Measurements from ENCODE around the gene SLC9A9. TPM values are rescaled to one million over a fixed set of nuclear protein-coding genes. Genes with fewer than 3 reads are reported as not detected.

SLC9A9 gene
- total and polyA plus RNA-seq, 4 donors = 3.3 to 15.0 (median 6.1) TPM

DNA sequence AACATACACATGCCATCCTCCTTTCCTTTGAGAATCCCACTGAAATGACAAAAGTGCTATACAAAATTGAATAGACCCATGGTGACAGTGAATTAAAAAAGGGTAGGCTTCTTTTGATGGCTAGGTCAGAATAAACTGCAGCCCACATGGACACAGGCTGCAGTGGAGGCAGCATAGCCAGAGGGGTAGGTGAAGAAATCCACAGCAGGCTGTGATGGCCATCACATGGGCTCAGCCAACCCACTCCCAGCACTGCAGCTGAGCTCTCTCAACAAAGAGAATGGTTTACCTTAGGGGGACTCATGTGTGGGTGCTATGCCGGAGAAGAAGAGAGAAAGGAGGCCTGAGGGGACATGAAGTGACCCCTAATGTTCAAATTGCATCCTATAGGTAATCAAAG is 397.6 kb downstream of the SLC9A9 start:
- Histone ChIP-seq H3K36me3 (ENCODE audit: control insufficient read depth in 4 of 4, insufficient read depth in 3 of 4, low read depth in 1 of 4, low read length in 3 of 4) (no peaks in the 10 kb centered on the region), H3K4me3 (ENCODE audit: low read depth in 1 of 3, low read length in 3 of 3) (no peak overlapping the region), H3K27ac (ENCODE audit: low read depth in 1 of 2, low read length in 2 of 2) (no peak overlapping the region), H3K9ac (ENCODE audit: low read depth in 1 of 2, low read length in 2 of 2) (no peak overlapping the region), H3K27me3 (ENCODE audit: control insufficient read depth in 4 of 4, insufficient read depth in 4 of 4, low read length in 3 of 4) (no peaks in the 10 kb centered on the region), H3K9me3 (ENCODE audit: control insufficient read depth in 4 of 4, low read length in 3 of 4) (peaks cover 0 to 3% (median 0%) of the 10 kb centered on the region in 4 donors), H3K4me1 (ENCODE audit: control insufficient read depth in 4 of 4, insufficient read depth in 4 of 4, low read length in 3 of 4) (no peaks in the 10 kb centered on the region)
- 79% methylated on average over 1 of the region's 1 CpG for WGBS
- no peak for DNase-seq (ENCODE audit: low spot score)
- TF ChIP-seq HNF4A (conservative IDR thresholded peaks at IDR 0.05) (no peak), FOXA1 (IDR thresholded peaks at IDR 0.05) (no peak), EGR1 (IDR thresholded peaks at IDR 0.05; ENCODE audit: low read depth in 2 of 2) (no peak), SP1 (IDR thresholded peaks at IDR 0.05) (no peak), NR2F2 (IDR thresholded peaks at IDR 0.05) (no peak), RXRA (IDR thresholded peaks at IDR 0.05) (no peak), HNF4G (IDR thresholded peaks at IDR 0.05) (no peak), GABPA (IDR thresholded peaks at IDR 0.05 in 1 of 2, conservative IDR thresholded peaks at IDR 0.05 in 1 of 2) (no peak), FOXA2 (IDR thresholded peaks at IDR 0.05) (no peak), RAD21 (IDR thresholded peaks at IDR 0.05) (no peak), YY1 (IDR thresholded peaks at IDR 0.05) (no peak), JUND (IDR thresholded peaks at IDR 0.05) (no peak)
- TF ChIP-seq, protein P1, sequence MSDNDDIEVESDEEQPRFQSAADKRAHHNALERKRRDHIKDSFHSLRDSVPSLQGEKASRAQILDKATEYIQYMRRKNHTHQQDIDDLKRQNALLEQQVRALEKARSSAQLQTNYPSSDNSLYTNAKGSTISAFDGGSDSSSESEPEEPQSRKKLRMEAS (IDR thresholded peaks at IDR 0.05) = no peak
- TF ChIP-seq, protein P2, sequence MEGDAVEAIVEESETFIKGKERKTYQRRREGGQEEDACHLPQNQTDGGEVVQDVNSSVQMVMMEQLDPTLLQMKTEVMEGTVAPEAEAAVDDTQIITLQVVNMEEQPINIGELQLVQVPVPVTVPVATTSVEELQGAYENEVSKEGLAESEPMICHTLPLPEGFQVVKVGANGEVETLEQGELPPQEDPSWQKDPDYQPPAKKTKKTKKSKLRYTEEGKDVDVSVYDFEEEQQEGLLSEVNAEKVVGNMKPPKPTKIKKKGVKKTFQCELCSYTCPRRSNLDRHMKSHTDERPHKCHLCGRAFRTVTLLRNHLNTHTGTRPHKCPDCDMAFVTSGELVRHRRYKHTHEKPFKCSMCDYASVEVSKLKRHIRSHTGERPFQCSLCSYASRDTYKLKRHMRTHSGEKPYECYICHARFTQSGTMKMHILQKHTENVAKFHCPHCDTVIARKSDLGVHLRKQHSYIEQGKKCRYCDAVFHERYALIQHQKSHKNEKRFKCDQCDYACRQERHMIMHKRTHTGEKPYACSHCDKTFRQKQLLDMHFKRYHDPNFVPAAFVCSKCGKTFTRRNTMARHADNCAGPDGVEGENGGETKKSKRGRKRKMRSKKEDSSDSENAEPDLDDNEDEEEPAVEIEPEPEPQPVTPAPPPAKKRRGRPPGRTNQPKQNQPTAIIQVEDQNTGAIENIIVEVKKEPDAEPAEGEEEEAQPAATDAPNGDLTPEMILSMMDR (IDR thresholded peaks at IDR 0.05; ENCODE audit: low read depth, low read length, missing input control) = no peak
- TF ChIP-seq, protein P3, sequence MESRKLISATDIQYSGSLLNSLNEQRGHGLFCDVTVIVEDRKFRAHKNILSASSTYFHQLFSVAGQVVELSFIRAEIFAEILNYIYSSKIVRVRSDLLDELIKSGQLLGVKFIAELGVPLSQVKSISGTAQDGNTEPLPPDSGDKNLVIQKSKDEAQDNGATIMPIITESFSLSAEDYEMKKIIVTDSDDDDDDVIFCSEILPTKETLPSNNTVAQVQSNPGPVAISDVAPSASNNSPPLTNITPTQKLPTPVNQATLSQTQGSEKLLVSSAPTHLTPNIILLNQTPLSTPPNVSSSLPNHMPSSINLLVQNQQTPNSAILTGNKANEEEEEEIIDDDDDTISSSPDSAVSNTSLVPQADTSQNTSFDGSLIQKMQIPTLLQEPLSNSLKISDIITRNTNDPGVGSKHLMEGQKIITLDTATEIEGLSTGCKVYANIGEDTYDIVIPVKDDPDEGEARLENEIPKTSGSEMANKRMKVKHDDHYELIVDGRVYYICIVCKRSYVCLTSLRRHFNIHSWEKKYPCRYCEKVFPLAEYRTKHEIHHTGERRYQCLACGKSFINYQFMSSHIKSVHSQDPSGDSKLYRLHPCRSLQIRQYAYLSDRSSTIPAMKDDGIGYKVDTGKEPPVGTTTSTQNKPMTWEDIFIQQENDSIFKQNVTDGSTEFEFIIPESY (IDR thresholded peaks at IDR 0.05) = no peak
- TF ChIP-seq, protein P4, sequence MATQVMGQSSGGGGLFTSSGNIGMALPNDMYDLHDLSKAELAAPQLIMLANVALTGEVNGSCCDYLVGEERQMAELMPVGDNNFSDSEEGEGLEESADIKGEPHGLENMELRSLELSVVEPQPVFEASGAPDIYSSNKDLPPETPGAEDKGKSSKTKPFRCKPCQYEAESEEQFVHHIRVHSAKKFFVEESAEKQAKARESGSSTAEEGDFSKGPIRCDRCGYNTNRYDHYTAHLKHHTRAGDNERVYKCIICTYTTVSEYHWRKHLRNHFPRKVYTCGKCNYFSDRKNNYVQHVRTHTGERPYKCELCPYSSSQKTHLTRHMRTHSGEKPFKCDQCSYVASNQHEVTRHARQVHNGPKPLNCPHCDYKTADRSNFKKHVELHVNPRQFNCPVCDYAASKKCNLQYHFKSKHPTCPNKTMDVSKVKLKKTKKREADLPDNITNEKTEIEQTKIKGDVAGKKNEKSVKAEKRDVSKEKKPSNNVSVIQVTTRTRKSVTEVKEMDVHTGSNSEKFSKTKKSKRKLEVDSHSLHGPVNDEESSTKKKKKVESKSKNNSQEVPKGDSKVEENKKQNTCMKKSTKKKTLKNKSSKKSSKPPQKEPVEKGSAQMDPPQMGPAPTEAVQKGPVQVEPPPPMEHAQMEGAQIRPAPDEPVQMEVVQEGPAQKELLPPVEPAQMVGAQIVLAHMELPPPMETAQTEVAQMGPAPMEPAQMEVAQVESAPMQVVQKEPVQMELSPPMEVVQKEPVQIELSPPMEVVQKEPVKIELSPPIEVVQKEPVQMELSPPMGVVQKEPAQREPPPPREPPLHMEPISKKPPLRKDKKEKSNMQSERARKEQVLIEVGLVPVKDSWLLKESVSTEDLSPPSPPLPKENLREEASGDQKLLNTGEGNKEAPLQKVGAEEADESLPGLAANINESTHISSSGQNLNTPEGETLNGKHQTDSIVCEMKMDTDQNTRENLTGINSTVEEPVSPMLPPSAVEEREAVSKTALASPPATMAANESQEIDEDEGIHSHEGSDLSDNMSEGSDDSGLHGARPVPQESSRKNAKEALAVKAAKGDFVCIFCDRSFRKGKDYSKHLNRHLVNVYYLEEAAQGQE (IDR thresholded peaks at IDR 0.05) = no peak
- TF ChIP-seq, protein P5, sequence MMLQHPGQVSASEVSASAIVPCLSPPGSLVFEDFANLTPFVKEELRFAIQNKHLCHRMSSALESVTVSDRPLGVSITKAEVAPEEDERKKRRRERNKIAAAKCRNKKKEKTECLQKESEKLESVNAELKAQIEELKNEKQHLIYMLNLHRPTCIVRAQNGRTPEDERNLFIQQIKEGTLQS (IDR thresholded peaks at IDR 0.05) = no peak
